ENCODE measurements around the gene P2RX2. TPM values are rescaled to one million over a fixed set of nuclear protein-coding genes. Genes with fewer than 3 reads are reported as not detected.
A peak's percentile ranks its signal among the peaks of the same experiment; 100 is the strongest.

P2RX2 gene
- total RNA-seq, 1 donor from 2014 or later = not detected

GRCh38 chr12:132603240-132604150 is 15.1 kb upstream of the P2RX2 start:
- Mint-ChIP-seq H3K9me3 (ENCODE audit: unreplicated experiment) (no peaks in the 10 kb centered on the region), H3K27ac (ENCODE audit: unreplicated experiment) (no peak overlapping the region), H3K36me3 (ENCODE audit: unreplicated experiment) (no peaks in the 10 kb centered on the region), H3K4me3 (ENCODE audit: unreplicated experiment) (no peak overlapping the region), H3K27me3 (ENCODE audit: unreplicated experiment) (peaks cover 31% of the 10 kb centered on the region), H3K4me1 (ENCODE audit: unreplicated experiment) (peaks cover 15% of the 10 kb centered on the region)
- no peak for TF ChIP-seq CTCF (IDR thresholded peaks at IDR 0.05)
- DNase-seq (ENCODE audit: extremely low spot score, unreplicated experiment) = no peak

GRCh38 chr12:132604151-132604618 is 14.4 kb upstream of the P2RX2 start:
- H3K27me3 Mint-ChIP-seq (ENCODE audit: unreplicated experiment) = peaks cover 38% of the 10 kb centered on the region
- H3K9me3 Mint-ChIP-seq (ENCODE audit: unreplicated experiment) = no peaks in the 10 kb centered on the region
- DNase-seq (ENCODE audit: extremely low spot score, unreplicated experiment) = peak; percentile 85
- no peak overlapping the region for H3K4me3 Mint-ChIP-seq (ENCODE audit: unreplicated experiment)
- no peak for TF ChIP-seq CTCF (IDR thresholded peaks at IDR 0.05)
- peaks cover 10% of the 10 kb centered on the region for H3K4me1 Mint-ChIP-seq (ENCODE audit: unreplicated experiment)
- no peak overlapping the region for H3K27ac Mint-ChIP-seq (ENCODE audit: unreplicated experiment)
- no peaks in the 10 kb centered on the region for H3K36me3 Mint-ChIP-seq (ENCODE audit: unreplicated experiment)

- DNase-seq (ENCODE audit: extremely low spot score, unreplicated experiment) = no peak
- peaks cover 10% of the 10 kb centered on the region for H3K4me1 Mint-ChIP-seq (ENCODE audit: unreplicated experiment)
- H3K27me3 Mint-ChIP-seq (ENCODE audit: unreplicated experiment) = peaks cover 42% of the 10 kb centered on the region
These were observed 13.7 kb upstream of the P2RX2 start for GRCh38 chr12:132604668-132605441.

DNA sequence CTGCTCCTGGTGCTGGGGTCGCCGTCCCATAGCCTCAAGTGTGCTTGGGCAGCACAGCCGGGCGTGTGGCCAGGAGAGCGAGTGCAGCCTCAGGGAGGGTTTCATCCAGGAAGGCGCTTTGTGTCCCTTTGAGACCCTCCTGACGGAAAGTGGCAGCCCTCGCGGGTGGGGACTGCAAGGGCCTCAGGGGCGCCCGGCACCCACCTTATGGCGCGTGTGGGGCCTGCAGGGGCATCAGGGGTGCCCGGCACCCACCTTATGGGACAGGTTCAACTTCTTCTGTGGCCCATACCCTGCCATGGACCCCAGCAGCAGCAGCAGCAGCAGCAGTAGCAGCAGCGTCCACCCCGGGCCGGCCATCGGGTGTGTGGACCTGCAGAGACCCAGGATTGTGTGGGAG is 12.7 kb upstream of the P2RX2 start:
- Mint-ChIP-seq H3K9me3 (ENCODE audit: unreplicated experiment) (no peaks in the 10 kb centered on the region), H3K36me3 (ENCODE audit: unreplicated experiment) (no peaks in the 10 kb centered on the region), H3K27ac (ENCODE audit: unreplicated experiment) (no peak overlapping the region), H3K27me3 (ENCODE audit: unreplicated experiment) (peaks cover 49% of the 10 kb centered on the region), H3K4me3 (ENCODE audit: unreplicated experiment) (no peak overlapping the region), H3K4me1 (ENCODE audit: unreplicated experiment) (peaks cover 10% of the 10 kb centered on the region)
- DNase-seq (ENCODE audit: extremely low spot score, unreplicated experiment) = no peak
- TF ChIP-seq CTCF (IDR thresholded peaks at IDR 0.05) = no peak

More at GRCh38 chr12:132604668-132605441, 13.7 kb upstream of the P2RX2 start:
- no peaks in the 10 kb centered on the region for H3K9me3 Mint-ChIP-seq (ENCODE audit: unreplicated experiment)
- no peaks in the 10 kb centered on the region for H3K36me3 Mint-ChIP-seq (ENCODE audit: unreplicated experiment)
- H3K4me3 Mint-ChIP-seq (ENCODE audit: unreplicated experiment) = no peak overlapping the region
- no peak for TF ChIP-seq CTCF (IDR thresholded peaks at IDR 0.05)
- no peak overlapping the region for H3K27ac Mint-ChIP-seq (ENCODE audit: unreplicated experiment)

GRCh38 chr12:132606466-132606865 is 12.1 kb upstream of the P2RX2 start:
- TF ChIP-seq CTCF (IDR thresholded peaks at IDR 0.05) = no peak
- Mint-ChIP-seq H3K27ac (ENCODE audit: unreplicated experiment) (no peak overlapping the region), H3K9me3 (ENCODE audit: unreplicated experiment) (no peaks in the 10 kb centered on the region), H3K36me3 (ENCODE audit: unreplicated experiment) (peaks cover 2% of the 10 kb centered on the region), H3K27me3 (ENCODE audit: unreplicated experiment) (peaks cover 51% of the 10 kb centered on the region), H3K4me3 (ENCODE audit: unreplicated experiment) (no peak overlapping the region), H3K4me1 (ENCODE audit: unreplicated experiment) (peaks cover 10% of the 10 kb centered on the region)
- no peak for DNase-seq (ENCODE audit: extremely low spot score, unreplicated experiment)

Measured in osteocyte (in vitro differentiated cells).